HCT116 (cell line): Measurements from ENCODE around the gene DPP6.

Experiments used
- ELF1 ChIP-seq: IDR thresholded peaks from 2 replicates; pipeline ENCODE4 v1.6.1; 2012; ENCODE audit warnings: low read depth, borderline replicate concordance
- EZH2 ChIP-seq: fragments of 200-600 bp; sonication (generic); IDR thresholded peaks from 2 replicates; pipeline ENCODE4 v1.6.1; 2017; ENCODE audit warnings: antibody characterized with exemption, mixed run types
- FOSL1 ChIP-seq: IDR thresholded peaks from 2 replicates; pipeline ENCODE4 v1.6.1; 2012; ENCODE audit warnings: low read depth
- POLR2A ChIP-seq: IDR thresholded peaks from 2 replicates; pipeline ENCODE4 v1.7.0; 2011; ENCODE audit warnings: borderline replicate concordance; ENCODE audit not compliant: insufficient read depth, insufficient read length; ENCODE audit errors: extremely low read depth
- SIN3A ChIP-seq: IDR thresholded peaks from 2 replicates; pipeline ENCODE4 v1.6.1; 2012; ENCODE audit warnings: low read depth
- SP1 ChIP-seq: IDR thresholded peaks from 2 replicates; pipeline ENCODE4 v1.6.1; 2012; ENCODE audit warnings: low read depth
- SRF ChIP-seq: IDR thresholded peaks from 2 replicates; pipeline ENCODE4 v1.6.1; 2012; ENCODE audit warnings: low read depth
- TF ChIP-seq, protein P1 (sequence below), 3 experiments: fragments of 200-600 bp in 1 of 3; sonication (generic) in 1 of 3; IDR thresholded peaks in 2 of 3; conservative IDR thresholded peaks in 1 of 3; 2 replicates each; pipeline ENCODE4 v1.5.1; 2012 to 2017; ENCODE audit warnings: low read depth in 2 of 3, low read length in 2 of 3, antibody characterized with exemption in 1 of 3, borderline replicate concordance in 1 of 3, control low read depth in 1 of 3, mild to moderate bottlenecking in 1 of 3, mixed read lengths in 1 of 3, mixed run types in 1 of 3, moderate library complexity in 1 of 3; ENCODE audit not compliant: insufficient read depth in 1 of 3

GRCh38 chr7:154633641-154634040, 581.4 kb downstream of the DPP6 start:
- TF ChIP-seq, protein P1, sequence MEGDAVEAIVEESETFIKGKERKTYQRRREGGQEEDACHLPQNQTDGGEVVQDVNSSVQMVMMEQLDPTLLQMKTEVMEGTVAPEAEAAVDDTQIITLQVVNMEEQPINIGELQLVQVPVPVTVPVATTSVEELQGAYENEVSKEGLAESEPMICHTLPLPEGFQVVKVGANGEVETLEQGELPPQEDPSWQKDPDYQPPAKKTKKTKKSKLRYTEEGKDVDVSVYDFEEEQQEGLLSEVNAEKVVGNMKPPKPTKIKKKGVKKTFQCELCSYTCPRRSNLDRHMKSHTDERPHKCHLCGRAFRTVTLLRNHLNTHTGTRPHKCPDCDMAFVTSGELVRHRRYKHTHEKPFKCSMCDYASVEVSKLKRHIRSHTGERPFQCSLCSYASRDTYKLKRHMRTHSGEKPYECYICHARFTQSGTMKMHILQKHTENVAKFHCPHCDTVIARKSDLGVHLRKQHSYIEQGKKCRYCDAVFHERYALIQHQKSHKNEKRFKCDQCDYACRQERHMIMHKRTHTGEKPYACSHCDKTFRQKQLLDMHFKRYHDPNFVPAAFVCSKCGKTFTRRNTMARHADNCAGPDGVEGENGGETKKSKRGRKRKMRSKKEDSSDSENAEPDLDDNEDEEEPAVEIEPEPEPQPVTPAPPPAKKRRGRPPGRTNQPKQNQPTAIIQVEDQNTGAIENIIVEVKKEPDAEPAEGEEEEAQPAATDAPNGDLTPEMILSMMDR (IDR thresholded peaks at IDR 0.05 in 2 of 3, conservative IDR thresholded peaks at IDR 0.05 in 1 of 3; ENCODE audit: borderline replicate concordance in 1 of 3, insufficient read depth in 1 of 3, low read depth in 2 of 3, low read length in 2 of 3): no peak
- TF ChIP-seq POLR2A (no peak), ELF1 (no peak), SP1 (no peak), EZH2 (no peak), SRF (no peak), SIN3A (no peak), FOSL1 (no peak)
